ENCODE measurements around the gene BCAP29.

DNA sequence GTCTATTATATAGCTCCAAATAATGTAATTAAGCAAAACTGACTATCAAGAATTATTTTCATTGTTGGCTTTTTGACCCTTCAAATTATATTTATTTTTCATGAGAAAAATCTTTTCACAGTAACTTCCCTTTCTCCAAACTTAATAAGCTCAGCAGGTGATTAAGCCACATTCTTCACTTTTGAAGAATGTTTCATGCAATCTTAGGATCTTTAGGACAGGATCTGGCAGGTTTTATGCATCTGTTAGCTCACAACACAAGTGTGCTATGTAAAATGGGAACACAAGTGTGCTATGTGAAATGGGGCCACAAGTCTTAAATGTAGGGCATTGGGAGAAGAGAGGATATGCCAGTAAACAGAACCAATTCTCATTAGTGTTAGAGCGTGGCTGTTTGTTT lies 26.3 kb downstream of the BCAP29 start:
- TF ChIP-seq ZNF217 (CRISPR knock-in tag; IDR thresholded peaks at IDR 0.05) (no peak), HMGN3 (IDR thresholded peaks at IDR 0.05; ENCODE audit: borderline replicate concordance, extremely low read depth, insufficient read length, low read depth, low read length) (no peak)
